GM12874 (cell line): ENCODE data around the gene TRIO.

Experiments used
- TF ChIP-seq, protein P1 (sequence below): IDR thresholded peaks from 2 replicates; pipeline ENCODE4 v1.5.1; 2011; ENCODE audit warnings: low read depth, mild to moderate bottlenecking, control low read depth, low read length, moderate library complexity; ENCODE audit not compliant: insufficient read depth

The TRIO gene

DNA sequence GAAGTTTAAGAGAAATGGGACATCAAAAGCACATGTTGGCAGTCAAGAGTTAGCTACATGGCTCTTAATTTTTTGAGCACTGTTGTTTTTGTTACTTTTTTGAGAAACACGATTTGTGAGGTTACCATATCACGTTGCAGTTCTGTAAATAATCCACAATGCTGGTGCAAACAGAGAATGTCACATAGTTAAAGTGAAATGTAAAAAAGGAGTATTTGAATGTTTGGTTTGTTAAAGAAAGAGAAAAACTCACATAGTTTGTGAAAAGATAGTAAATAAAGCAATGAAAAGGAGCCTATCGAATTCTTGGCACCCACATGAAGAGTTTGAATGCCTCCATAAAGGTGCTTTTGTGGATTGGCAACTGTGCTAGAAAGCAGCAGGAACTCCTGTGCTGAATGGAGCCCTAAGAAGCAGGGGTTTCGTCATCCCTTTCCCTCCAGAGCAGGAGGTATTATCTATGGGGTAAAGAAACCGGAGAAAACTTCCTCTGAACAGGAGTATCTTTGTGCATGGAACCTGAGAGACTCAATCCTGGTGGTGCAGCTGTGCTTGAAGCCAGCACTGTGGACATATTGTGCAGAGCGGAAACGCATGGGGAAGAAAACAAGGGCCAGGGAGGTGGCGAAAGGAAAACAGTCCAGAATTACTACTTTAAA lies 289.9 kb downstream of the TRIO start:
- TF ChIP-seq, protein P1, sequence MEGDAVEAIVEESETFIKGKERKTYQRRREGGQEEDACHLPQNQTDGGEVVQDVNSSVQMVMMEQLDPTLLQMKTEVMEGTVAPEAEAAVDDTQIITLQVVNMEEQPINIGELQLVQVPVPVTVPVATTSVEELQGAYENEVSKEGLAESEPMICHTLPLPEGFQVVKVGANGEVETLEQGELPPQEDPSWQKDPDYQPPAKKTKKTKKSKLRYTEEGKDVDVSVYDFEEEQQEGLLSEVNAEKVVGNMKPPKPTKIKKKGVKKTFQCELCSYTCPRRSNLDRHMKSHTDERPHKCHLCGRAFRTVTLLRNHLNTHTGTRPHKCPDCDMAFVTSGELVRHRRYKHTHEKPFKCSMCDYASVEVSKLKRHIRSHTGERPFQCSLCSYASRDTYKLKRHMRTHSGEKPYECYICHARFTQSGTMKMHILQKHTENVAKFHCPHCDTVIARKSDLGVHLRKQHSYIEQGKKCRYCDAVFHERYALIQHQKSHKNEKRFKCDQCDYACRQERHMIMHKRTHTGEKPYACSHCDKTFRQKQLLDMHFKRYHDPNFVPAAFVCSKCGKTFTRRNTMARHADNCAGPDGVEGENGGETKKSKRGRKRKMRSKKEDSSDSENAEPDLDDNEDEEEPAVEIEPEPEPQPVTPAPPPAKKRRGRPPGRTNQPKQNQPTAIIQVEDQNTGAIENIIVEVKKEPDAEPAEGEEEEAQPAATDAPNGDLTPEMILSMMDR, result no peak

DNA sequence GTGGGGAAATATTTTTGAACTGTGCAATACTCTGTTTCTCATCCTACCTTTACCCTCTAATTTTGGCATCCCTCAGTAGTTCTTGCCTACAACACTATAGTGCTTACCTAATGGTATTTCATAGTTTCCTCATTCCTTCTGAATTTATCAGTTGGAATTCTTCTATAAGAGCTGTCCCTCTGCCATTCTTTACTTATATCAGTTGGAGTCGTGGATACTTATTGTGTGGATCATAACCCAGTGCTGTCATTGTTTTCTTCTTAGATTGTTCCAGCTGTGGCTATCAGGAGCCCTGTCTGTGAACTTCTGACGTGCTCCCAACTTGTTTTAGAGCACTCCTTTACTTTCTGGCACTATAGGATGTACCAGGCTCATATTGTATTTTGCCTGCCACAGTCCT lies 292.3 kb downstream of the TRIO start:
- TF ChIP-seq, protein P1, result no peak

DNA sequence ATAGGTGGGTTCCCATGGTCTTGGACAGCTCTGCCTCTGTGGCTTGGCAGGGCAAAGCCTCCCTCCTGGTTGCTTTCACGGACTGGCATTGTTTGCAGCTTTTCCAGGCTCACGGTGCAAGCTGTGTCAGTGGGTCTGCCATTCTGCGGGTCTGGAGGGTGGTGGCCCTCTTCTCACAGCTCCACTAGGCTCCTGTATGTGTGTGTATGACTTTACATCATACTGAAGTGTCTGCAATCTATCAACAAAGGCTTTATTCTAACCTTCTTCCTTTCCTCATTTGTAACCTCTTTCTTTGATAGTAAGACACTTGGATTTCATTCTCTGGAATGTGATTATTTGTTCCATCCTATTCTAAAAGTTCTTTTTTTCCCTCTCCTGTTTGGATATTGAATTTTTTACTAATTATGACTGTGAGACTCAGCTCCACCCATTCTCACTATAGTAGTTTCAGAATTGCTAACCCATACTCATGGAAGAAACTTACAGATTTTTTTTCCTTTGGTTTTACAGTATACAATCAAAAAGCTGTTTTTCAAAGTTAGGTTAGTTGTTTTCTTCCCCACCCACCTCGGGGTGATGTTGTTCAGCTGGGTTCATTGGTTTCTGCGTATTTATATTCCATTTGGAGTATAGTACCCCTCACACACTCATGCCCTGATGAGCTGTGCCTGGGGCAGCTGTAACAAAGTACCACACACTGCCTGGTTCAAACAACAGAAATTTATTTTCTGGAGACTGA lies 293.8 kb downstream of the TRIO start:
- TF ChIP-seq, protein P1, result no peak

- TF ChIP-seq, protein P1, result no peak
Observed at GRCh38 chr5:14438195-14438606, 295.1 kb downstream of the TRIO start.

- TF ChIP-seq, protein P1, result no peak
Observed at GRCh38 chr5:14439087-14439871, 296.1 kb downstream of the TRIO start.

- TF ChIP-seq, protein P1, result no peak
Observed at GRCh38 chr5:14440223-14440581, 297.1 kb downstream of the TRIO start.
